ENCODE measurements around the gene ZNF394.

ZNF394 gene

DNA sequence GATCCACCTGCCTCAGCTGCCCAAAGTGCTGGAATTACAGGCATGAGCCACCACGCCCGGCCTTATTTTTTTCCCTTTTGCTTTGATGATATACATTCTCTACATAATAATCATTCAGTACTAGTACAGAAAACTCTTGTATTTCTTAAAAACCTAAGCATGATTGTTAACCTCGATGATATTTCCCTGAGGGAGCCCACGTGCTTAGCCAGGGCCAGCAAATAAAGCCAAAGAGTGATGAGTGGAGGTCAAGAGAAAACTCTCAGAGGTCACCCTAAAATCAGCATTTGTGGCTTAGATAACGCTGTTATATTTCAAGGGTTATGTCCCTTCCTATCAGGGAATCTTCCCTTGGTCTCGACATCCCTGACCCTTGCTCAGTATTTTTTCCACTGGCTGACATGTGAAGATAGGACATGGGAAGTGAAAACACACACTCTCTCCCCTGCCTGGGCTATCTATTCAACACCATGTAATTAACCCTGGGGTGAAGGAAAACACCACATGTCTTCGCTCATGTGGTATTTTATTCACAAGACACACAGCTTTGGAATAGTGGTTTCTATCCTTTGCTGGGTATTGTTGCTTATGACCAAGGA, 39.2 kb upstream of the ZNF394 start:
- H3K9me3 ChIP-seq (ENCODE audit: low read length) = peaks cover 23% of the 10 kb centered on the region
- no peak overlapping the region for H3K27ac ChIP-seq (ENCODE audit: low read depth, low read length, poor library complexity, severe bottlenecking)
- TF ChIP-seq EZH2 (IDR thresholded peaks at IDR 0.05; ENCODE audit: borderline replicate concordance, low read length) = no peak
- TF ChIP-seq, protein P1, sequence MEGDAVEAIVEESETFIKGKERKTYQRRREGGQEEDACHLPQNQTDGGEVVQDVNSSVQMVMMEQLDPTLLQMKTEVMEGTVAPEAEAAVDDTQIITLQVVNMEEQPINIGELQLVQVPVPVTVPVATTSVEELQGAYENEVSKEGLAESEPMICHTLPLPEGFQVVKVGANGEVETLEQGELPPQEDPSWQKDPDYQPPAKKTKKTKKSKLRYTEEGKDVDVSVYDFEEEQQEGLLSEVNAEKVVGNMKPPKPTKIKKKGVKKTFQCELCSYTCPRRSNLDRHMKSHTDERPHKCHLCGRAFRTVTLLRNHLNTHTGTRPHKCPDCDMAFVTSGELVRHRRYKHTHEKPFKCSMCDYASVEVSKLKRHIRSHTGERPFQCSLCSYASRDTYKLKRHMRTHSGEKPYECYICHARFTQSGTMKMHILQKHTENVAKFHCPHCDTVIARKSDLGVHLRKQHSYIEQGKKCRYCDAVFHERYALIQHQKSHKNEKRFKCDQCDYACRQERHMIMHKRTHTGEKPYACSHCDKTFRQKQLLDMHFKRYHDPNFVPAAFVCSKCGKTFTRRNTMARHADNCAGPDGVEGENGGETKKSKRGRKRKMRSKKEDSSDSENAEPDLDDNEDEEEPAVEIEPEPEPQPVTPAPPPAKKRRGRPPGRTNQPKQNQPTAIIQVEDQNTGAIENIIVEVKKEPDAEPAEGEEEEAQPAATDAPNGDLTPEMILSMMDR (IDR thresholded peaks at IDR 0.05; ENCODE audit: low read length) = no peak

DNA sequence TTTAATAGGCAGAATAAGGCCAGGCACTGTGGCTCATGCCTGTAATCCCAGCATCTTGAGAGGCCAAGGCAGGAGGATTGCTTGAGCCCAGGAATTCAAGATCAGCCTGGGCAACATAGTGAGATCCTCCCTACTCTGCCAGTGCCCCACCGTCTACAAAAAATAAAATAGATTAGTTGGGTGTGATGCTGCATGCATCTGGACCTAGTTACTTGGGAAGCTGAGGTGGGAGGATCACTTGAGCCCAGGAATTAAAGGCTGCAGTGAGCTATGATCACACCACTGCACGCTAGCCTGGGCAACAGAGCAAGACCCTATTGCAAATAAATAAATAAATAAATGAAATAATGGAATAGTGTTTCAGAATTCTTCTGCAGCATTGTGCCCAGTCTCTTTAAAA, 35.6 kb upstream of the ZNF394 start:
- no peak overlapping the region for H3K4me3 ChIP-seq (ENCODE audit: low read depth, low read length, poor library complexity, severe bottlenecking)
- no peaks in the 10 kb centered on the region for H4K20me1 ChIP-seq (ENCODE audit: insufficient read depth, low read length)
- H3K9ac ChIP-seq (ENCODE audit: low read length) = no peak overlapping the region
- H3K79me2 ChIP-seq (ENCODE audit: insufficient read depth, low read length) = no peaks in the 10 kb centered on the region
- no peaks in the 10 kb centered on the region for H3F3A ChIP-seq (ENCODE audit: insufficient read depth, low read length)
- no peaks in the 10 kb centered on the region for H3K9me2 ChIP-seq (ENCODE audit: low read depth, low read length)
- peaks cover 32% of the 10 kb centered on the region for H3K36me3 ChIP-seq (ENCODE audit: insufficient read depth, low read length)
- TF ChIP-seq, protein P1 (IDR thresholded peaks at IDR 0.05; ENCODE audit: low read length) = no peak
- no peak for TF ChIP-seq EZH2 (IDR thresholded peaks at IDR 0.05; ENCODE audit: borderline replicate concordance, low read length)
- no peaks in the 10 kb centered on the region for H3K27me3 ChIP-seq (ENCODE audit: insufficient read depth, low read length)
- no peak overlapping the region for H3K4me2 ChIP-seq (ENCODE audit: low read length)
- H3K27ac ChIP-seq (ENCODE audit: low read depth, low read length, poor library complexity, severe bottlenecking) = no peak overlapping the region
- H3K4me1 ChIP-seq (ENCODE audit: insufficient read depth, low read length, severe bottlenecking) = no peaks in the 10 kb centered on the region
- H2AFZ ChIP-seq (ENCODE audit: low read length) = no peak overlapping the region
- H3K9me3 ChIP-seq (ENCODE audit: low read length) = peaks cover 38% of the 10 kb centered on the region

More for the DNA sequence above, 39.2 kb upstream of the ZNF394 start:
- H3K9me2 ChIP-seq (ENCODE audit: low read depth, low read length) = no peaks in the 10 kb centered on the region
- H3K4me2 ChIP-seq (ENCODE audit: low read length) = no peak overlapping the region
- H3K4me1 ChIP-seq (ENCODE audit: insufficient read depth, low read length, severe bottlenecking) = no peaks in the 10 kb centered on the region
- no peak overlapping the region for H3K9ac ChIP-seq (ENCODE audit: low read length)
- no peak overlapping the region for H3K4me3 ChIP-seq (ENCODE audit: low read depth, low read length, poor library complexity, severe bottlenecking)
- H2AFZ ChIP-seq (ENCODE audit: low read length) = no peak overlapping the region
- no peaks in the 10 kb centered on the region for H3K79me2 ChIP-seq (ENCODE audit: insufficient read depth, low read length)
- H3F3A ChIP-seq (ENCODE audit: insufficient read depth, low read length) = no peaks in the 10 kb centered on the region
- H3K27me3 ChIP-seq (ENCODE audit: insufficient read depth, low read length) = no peaks in the 10 kb centered on the region
- no peaks in the 10 kb centered on the region for H3K36me3 ChIP-seq (ENCODE audit: insufficient read depth, low read length)
- H4K20me1 ChIP-seq (ENCODE audit: insufficient read depth, low read length) = no peaks in the 10 kb centered on the region

DNA sequence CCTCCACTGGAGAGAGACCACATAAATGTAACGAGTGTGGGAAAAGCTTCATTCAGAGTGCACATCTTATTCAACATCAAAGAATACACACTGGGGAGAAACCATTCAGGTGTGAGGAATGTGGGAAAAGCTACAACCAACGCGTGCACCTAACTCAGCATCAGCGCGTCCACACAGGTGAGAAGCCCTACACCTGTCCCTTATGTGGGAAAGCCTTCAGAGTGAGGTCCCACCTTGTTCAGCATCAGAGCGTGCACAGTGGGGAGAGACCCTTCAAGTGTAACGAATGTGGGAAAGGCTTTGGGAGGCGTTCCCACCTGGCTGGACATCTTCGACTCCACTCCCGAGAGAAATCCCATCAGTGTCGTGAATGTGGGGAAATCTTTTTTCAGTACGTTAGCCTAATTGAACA, 31.3 kb upstream of the ZNF394 start:
- TF ChIP-seq, protein P1 (IDR thresholded peaks at IDR 0.05; ENCODE audit: low read length) = no peak
- TF ChIP-seq EZH2 (IDR thresholded peaks at IDR 0.05; ENCODE audit: borderline replicate concordance, low read length) = no peak
- Histone ChIP-seq H3K27me3 (ENCODE audit: insufficient read depth, low read length) (no peaks in the 10 kb centered on the region), H3K27ac (ENCODE audit: low read depth, low read length, poor library complexity, severe bottlenecking) (no peak overlapping the region), H3K79me2 (ENCODE audit: insufficient read depth, low read length) (no peaks in the 10 kb centered on the region), H3F3A (ENCODE audit: insufficient read depth, low read length) (no peaks in the 10 kb centered on the region), H3K4me3 (ENCODE audit: low read depth, low read length, poor library complexity, severe bottlenecking) (no peak overlapping the region), H3K9me3 (ENCODE audit: low read length) (peaks cover 33% of the 10 kb centered on the region), H3K4me1 (ENCODE audit: insufficient read depth, low read length, severe bottlenecking) (no peaks in the 10 kb centered on the region), H4K20me1 (ENCODE audit: insufficient read depth, low read length) (no peaks in the 10 kb centered on the region), H2AFZ (ENCODE audit: low read length) (no peak overlapping the region), H3K9ac (ENCODE audit: low read length) (no peak overlapping the region), H3K4me2 (ENCODE audit: low read length) (no peak overlapping the region), H3K9me2 (ENCODE audit: low read depth, low read length) (no peaks in the 10 kb centered on the region), H3K36me3 (ENCODE audit: insufficient read depth, low read length) (peaks cover 75% of the 10 kb centered on the region)

Data from OCI-LY1 (cell line).